Right cardiac atrium (tissue), 5 donors: ENCODE measurements around the gene KRT78. TPM values are rescaled to one million over a fixed set of nuclear protein-coding genes. Genes with fewer than 3 reads are reported as not detected.
"Not testable (repeated sequence)": the region's sequence is repeated elsewhere in the genome, so short reads cannot be mapped to it uniquely, and the experiment has no call there.

Experiments
- ATAC-seq, 2 donors: fragments of 200-7000 bp; cut with Tn5 transposase; one replicate each; pipeline versions ENCODE4 v1.8.0 to v1.9.1; 2020; ENCODE audit warnings: moderate library complexity in 2 of 2, mild to moderate bottlenecking in 1 of 2
- DNase-seq, 3 donors: peaks; one replicate each; pipeline ENCODE4 v3.0.0-alpha.2; 2020
- H3K27ac ChIP-seq: one replicate; pipeline ENCODE4 v1.5.1; 2013; ENCODE audit warnings: mild to moderate bottlenecking, low read length, control low read depth, moderate library complexity
- H3K27me3 ChIP-seq: one replicate; pipeline ENCODE4 v1.6.1; 2013; ENCODE audit not compliant: control insufficient read depth, insufficient read depth
- H3K4me1 ChIP-seq: one replicate; pipeline ENCODE4 v1.6.1; 2013; ENCODE audit warnings: low read length; ENCODE audit not compliant: control insufficient read depth, insufficient read depth
- H3K4me3 ChIP-seq: one replicate; pipeline ENCODE4 v1.5.1; 2013; ENCODE audit warnings: low read length, control low read depth
- H3K9me3 ChIP-seq: one replicate; pipeline ENCODE4 v1.6.1; 2013; ENCODE audit warnings: low read length; ENCODE audit not compliant: control insufficient read depth
- WGBS: extraction: QIAGEN DNeasy Blood & Tissue Kit; methylation state at CpG from one replicate; pipeline ENCODE4 v1.1.7; 2013; 5-methylcytosine and 5-hydroxymethylcytosine counted together
- intact Hi-C, 4 donors: fragments of 100-400 bp; cut with DNase I; formaldehyde crosslinking; loops; one replicate each; pipeline versions ENCODE4 v1.11.0 to v1.14.0; 2022 to 2023
- long read RNA-seq, 4 donors: library from polyadenylated mRNA; unstranded; transcript quantifications; one replicate each; pipeline ENCODE4 v2.0.0, GENCODE V29; 2020 to 2021
- polyA plus RNA-seq: library from polyadenylated mRNA; stranded (reverse); fragments of 200-250 nt; gene quantifications from one replicate; pipeline ENCODE4 v1.2.3, GENCODE V29; 2013
- total RNA-seq, 4 donors: library from RNA; stranded (reverse); fragmentation: NEBNext Ultra II Directional; extraction: Animal tissue kit (Norgen Biotek cat#: 25700); gene quantifications; one replicate each; pipeline ENCODE4 v1.2.1, GENCODE V29; 2021
- donor health status: healthy with polysubstance abuse.
- donor health status: DM: no; HTN: yes; CAD: no.
- donor health status: DM: no; HTN: no; CAD: no.
- donor health status: DM: no; HTN: yes; CAD: no; lungs with severe emphysema.
- donor health status: DM: yes; HTN: yes; CAD: no.

KRT78 gene, protein sequence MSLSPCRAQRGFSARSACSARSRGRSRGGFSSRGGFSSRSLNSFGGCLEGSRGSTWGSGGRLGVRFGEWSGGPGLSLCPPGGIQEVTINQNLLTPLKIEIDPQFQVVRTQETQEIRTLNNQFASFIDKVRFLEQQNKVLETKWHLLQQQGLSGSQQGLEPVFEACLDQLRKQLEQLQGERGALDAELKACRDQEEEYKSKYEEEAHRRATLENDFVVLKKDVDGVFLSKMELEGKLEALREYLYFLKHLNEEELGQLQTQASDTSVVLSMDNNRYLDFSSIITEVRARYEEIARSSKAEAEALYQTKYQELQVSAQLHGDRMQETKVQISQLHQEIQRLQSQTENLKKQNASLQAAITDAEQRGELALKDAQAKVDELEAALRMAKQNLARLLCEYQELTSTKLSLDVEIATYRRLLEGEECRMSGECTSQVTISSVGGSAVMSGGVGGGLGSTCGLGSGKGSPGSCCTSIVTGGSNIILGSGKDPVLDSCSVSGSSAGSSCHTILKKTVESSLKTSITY
- total RNA-seq: not detected
- 0.02 TPM for polyA plus RNA-seq
- long read RNA-seq, donor 1: 0 reads
- long read RNA-seq, donor 2: 0 reads
- long read RNA-seq, donor 3: 0 reads
- long read RNA-seq, donor 4: 0 reads

DNA sequence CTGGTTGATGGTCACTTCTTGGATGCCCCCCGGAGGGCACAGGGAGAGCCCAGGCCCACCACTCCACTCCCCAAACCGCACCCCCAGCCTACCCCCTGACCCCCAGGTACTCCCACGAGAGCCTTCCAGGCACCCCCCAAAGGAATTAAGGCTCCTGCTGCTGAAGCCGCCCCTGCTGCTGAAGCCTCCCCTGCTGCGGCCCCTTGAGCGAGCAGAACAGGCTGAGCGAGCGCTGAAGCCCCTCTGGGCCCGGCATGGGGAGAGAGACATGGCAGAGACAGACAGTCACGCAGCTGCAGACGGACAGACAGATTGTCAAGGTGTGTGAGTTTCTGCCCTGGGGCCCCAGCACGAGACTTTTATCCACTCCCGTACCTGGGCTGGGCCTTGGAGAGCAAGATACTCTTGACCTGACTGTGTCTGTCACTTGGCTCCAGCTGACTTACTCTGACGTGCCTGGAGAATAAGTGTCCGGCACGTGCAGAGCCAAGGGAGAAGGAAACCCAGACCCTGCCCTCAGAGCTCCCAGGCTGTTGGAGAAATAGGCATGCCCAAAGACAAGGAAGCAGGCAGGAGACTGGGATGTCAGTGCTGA lies at the start of gene KRT78:
Gene KRT78, minus strand, starts transcription at position 334 of the 595 bp plus-strand sequence. Its CDS starts 64 bp downstream, at position 270.
- no peak for DNase-seq
- no peaks in the 10 kb centered on the region for H3K9me3 ChIP-seq
- intact Hi-C loops: no loop called here
- no peak within 1 kb of the TSS for H3K27ac ChIP-seq
- 83% methylated on average over 16 of the region's 16 CpGs for WGBS
- H3K27me3 ChIP-seq: no peaks in the 10 kb centered on the region
- no peak within 1 kb of the TSS for H3K4me3 ChIP-seq
- no peaks in the 10 kb centered on the region for H3K4me1 ChIP-seq
- no peak for ATAC-seq

DNA sequence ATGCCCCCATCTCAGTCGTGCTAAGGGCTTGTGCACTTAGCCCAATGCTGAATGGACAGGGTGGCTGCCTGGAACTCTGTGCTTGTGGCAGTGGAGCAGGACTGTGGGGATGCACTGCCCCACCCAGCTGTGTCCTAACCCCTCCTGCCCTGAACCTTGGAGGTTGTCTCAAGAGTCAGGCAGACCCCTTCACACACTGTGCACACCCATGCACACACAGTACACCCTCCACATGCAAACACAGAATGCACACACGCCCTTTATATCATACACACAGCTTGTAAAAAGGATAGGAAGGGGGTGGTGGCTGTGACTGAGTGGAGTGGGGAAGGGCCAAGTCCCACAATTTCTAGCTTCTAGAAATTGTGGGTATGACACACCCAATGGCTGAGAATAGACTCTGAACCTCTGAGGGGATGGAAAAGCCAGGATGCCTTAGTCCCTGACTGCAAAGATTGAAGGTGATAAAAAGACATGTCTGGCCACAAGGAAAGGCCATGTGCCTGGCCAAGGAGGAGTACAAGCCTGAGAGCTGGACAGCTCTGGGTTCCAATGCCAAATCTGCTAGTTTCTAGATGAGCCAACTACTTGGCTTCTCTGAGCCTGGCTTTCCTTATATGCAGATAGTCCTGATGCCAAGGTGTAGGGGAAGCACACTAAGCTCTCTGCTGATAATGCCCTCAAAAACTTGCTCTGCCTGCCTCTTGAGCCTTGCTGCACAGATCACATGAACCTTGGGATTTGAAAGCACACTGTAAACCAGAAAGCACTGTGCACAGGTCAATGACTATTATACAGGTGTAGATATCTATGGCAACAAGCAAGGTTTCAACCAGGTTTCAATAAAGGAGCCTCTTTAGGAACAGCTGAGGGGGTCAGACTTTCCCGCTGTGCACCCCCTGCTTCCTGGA lies 47.7 kb upstream of the KRT78 start:
- no peaks in the 10 kb centered on the region for H3K27me3 ChIP-seq
- 74% methylated on average over 3 of the region's 3 CpGs for WGBS
- H3K27ac ChIP-seq: no peak overlapping the region
- DNase-seq (no peak), ATAC-seq (peak; percentile 37 to 40)
- intact Hi-C loops: no loop called here
- no peaks in the 10 kb centered on the region for H3K9me3 ChIP-seq
- H3K4me3 ChIP-seq: no peak overlapping the region
- H3K4me1 ChIP-seq: peaks cover 2% of the 10 kb centered on the region

DNA sequence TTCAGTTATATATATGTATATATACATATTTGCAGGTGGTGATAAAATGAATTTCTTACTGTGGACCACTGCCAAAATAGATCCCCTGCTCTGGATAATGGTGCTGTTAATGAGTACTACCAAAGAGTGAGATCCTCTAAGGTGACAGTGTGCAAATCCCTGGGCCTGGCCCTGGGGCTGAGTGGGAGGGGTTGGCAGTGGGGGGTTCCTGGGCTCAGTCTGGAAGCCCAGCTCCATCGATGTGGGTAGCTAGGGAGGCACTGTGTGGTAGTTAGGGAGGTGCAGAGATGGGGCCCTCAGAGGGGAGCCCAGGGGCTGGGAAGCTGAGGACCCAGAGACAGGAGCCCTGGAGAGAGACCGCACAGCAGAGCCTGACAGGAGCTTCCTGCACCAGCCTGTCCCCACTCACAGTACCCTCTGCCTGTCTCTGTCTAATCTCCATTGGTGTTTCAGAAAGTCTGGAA lies 47.0 kb upstream of the KRT78 start:
- intact Hi-C loops: no loop called here
- Histone ChIP-seq H3K4me1 (peaks cover 2% of the 10 kb centered on the region), H3K27ac (no peak overlapping the region), H3K9me3 (no peaks in the 10 kb centered on the region), H3K27me3 (no peaks in the 10 kb centered on the region), H3K4me3 (no peak overlapping the region)
- peak; percentile 23 to 39 for ATAC-seq
- WGBS: 52% methylated on average over 2 of the region's 2 CpGs
- DNase-seq: no peak

DNA sequence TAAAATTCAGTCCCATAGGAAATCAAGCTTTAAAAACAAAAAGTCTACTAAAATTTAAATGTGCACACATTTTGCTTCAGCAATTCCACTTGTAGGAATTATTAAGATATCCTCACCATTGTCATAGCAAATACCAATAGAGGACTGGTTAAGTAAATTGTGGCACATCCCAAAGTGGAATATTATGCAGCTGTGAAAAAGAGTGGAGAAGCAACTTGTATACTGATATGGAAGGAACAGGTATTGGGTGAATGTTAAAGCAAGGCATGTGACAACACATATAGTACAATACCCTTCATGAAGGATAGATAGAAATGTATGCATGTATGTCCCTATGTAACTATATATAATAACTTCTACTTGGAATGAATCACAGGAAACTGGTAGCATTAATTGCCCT lies 44.2 kb upstream of the KRT78 start:
- Histone ChIP-seq H3K27ac (no peak overlapping the region), H3K9me3 (no peaks in the 10 kb centered on the region), H3K27me3 (no peaks in the 10 kb centered on the region), H3K4me3 (no peak overlapping the region), H3K4me1 (peaks cover 2% of the 10 kb centered on the region)
- ATAC-seq (no peak), DNase-seq (no peak)
- intact Hi-C loops: loop anchor here in 1 of 4 donors (5.0 kb wide), 1 partner anchor 79 kb away; no protein-coding TSS in a partner anchor

DNA sequence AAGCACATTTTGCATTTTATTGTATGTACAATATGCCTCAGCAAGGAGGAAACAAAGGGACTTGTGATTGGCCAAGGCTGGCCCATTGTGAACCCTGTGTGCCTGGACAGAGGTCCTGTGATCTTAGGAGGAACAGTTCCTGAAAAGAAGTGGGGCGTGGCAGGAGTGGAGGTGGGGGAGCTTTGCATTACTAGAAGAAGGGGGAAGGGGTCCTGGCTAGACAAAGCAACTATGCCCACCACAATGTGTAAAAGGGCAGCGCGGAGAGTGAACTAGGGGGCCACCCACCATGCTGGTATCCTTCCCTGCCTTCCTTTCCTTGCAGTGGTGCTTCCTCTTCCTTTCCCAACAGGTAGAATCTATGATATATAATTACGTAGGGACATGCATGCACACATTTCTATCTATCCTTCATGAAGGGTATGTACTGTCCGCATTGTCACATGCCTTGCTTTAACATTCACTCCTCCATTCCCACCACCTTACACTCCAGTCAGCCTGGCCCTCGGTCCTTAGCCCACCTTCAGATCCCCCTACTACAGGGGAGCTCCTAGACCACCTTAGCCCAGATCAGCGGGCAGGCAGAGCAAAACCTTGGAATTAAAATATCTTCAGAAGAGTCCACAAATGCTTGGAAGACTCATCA lies 43.5 kb upstream of the KRT78 start:
- H3K4me1 ChIP-seq: peaks cover 2% of the 10 kb centered on the region
- intact Hi-C loops: loop anchor here in 1 of 4 donors (5.0 kb wide), 1 partner anchor 80 kb away; no protein-coding TSS in a partner anchor
- no peak overlapping the region for H3K4me3 ChIP-seq
- 85% methylated on average over 7 of the region's 7 CpGs for WGBS
- no peaks in the 10 kb centered on the region for H3K9me3 ChIP-seq
- ATAC-seq: no peak
- no peak for DNase-seq
- H3K27me3 ChIP-seq: no peaks in the 10 kb centered on the region
- H3K27ac ChIP-seq: no peak overlapping the region

DNA sequence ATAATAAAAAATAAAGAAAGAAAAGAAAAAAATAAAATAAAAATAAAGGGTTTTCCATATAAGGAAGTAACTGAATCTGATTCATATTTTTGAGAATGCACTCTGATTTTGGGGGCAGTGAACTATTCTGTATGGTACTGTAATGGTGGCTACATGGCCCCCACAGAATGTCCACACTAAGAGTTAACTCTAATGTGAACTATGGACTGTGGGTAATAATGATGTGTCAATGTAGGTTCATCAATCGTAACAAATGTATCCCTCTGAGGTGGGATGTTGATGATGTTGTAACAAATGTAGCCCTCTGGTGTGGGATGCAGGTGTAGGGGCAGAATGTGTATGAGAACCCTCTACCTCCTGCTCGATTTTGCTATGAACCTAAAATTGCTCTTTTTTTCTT lies 42.2 kb upstream of the KRT78 start:
- Histone ChIP-seq H3K4me1 (peaks cover 2% of the 10 kb centered on the region), H3K9me3 (no peaks in the 10 kb centered on the region), H3K27me3 (no peaks in the 10 kb centered on the region), H3K27ac (no peak overlapping the region), H3K4me3 (no peak overlapping the region)
- intact Hi-C loops: loop anchor here in 1 of 4 donors (5.0 kb wide), 1 partner anchor 81 kb away; no protein-coding TSS in a partner anchor
- ATAC-seq (no peak), DNase-seq (no peak)
- WGBS: 69% methylated on average over 2 of the region's 2 CpGs

DNA sequence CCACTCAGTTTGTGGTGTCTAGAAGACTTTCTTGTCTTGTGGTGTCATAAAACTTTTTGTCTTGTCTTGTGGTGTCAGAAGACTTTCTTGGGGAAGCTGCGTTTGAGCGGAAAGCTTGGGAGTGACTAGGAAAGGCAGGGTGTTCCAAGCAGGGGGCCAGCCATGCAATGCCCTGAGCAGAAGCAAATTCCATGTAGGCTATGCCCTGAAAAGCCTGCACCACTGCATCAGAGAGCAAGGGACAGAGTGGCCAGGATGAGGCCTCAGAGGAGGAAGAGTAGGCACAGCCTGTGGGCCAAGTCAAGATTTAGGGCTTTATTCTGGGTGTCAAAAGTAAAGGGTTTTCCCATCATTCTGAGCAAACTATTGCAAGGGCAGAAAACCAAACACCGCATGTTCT lies 41.6 kb upstream of the KRT78 start:
- 87% methylated on average over 3 of the region's 3 CpGs for WGBS

DNA sequence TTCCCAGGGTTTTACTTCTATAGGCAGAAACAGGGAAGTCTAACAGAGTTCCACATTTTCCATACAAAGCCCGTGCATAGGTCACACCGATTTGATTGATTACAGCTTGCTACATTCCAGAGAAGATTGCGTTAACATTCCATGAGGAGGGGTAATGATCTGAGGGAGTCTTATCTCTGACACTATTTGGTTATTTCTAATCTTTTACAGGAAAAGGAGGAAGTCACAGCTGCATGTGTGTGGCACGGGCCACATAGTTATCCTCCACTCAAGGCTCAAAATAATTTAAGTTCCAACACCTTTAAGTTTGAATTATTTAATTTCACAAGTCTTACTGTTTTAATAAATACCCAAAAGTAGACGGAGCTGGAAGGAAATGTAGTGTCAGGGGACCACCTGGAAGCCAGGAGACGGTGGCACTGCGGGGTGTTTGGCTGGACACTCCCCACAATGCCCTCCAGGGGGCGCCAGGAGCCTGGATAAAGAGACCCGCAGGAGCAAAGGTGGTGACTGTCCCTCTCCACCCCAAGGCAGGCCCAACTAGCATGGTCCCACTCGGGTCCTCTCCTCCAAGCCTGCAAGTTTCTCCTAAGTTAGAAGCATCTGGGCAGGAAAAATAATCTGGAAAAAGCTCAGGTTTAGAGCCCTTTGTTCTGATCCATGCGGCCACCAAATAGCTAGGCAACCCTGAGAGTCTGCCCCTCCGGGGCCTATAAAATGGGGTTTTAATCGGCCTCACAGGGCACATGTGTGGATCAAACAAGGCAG lies 35.9 kb upstream of the KRT78 start:
- 30% methylated on average over 13 of the region's 13 CpGs for WGBS
- Histone ChIP-seq H3K9me3 (no peaks in the 10 kb centered on the region), H3K4me3 (no peak overlapping the region), H3K4me1 (no peaks in the 10 kb centered on the region), H3K27ac (no peak overlapping the region), H3K27me3 (no peaks in the 10 kb centered on the region)
- intact Hi-C loops: loop anchor here (1.0 to 5.0 kb wide), 4 partner anchors 96 to 727 kb away; no protein-coding TSS in a partner anchor
- ATAC-seq: peak; percentile 87 to 88
- peak; percentile 76 to 91 (median 90) for DNase-seq

More for the DNA sequence above, 41.6 kb upstream of the KRT78 start:
- no peaks in the 10 kb centered on the region for H3K9me3 ChIP-seq
- ATAC-seq (no peak), DNase-seq (no peak)
- H3K4me1 ChIP-seq: no peaks in the 10 kb centered on the region
- no peaks in the 10 kb centered on the region for H3K27me3 ChIP-seq
- no peak overlapping the region for H3K27ac ChIP-seq
- no peak overlapping the region for H3K4me3 ChIP-seq
- intact Hi-C loops: loop anchor here in 1 of 4 donors (5.0 kb wide), 1 partner anchor 82 kb away; no protein-coding TSS in a partner anchor

DNA sequence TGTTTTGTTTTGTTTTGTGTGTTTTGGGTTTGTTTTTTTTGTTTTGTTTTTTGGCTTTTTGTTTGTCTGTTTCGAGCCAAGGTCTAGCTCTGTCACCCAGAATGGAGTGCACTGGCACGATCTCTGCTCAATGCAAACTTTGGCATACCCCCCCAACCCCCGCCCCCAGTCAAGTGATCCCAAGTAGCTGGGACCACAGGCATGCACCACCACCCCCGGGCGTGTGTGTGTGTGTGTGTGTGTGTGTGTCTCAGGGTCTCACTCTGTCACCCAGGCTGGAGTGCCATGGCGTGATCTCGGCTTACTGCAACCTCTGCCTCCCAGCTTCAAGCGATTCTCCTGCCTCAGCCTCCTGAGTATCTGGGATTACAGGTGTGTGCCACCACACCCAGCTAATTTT lies 31.7 kb upstream of the KRT78 start:
- DNase-seq: peak in 1 of 3 donors; percentile 35
- ATAC-seq, H3K9me3 ChIP-seq, H3K4me1 ChIP-seq, H3K27me3 ChIP-seq, H3K4me3 ChIP-seq, H3K27ac ChIP-seq: not testable (repeated sequence)
- intact Hi-C loops: loop anchor here in 3 of 4 donors (2.0 to 5.0 kb wide), 3 partner anchors 298 to 723 kb away; no protein-coding TSS in a partner anchor
- WGBS: 67% methylated on average over 8 of the region's 8 CpGs
